Loucy (cell line): ENCODE data around the gene MTO1.
A peak's percentile ranks its signal among the peaks of the same experiment; 100 is the strongest.

Experiments
- H2AFZ ChIP-seq: fragments of 200-600 bp; sonication (generic); 2 replicates; pipeline ENCODE4 v1.6.0; 2016; ENCODE audit warnings: antibody characterized with exemption, mild to moderate bottlenecking, low read length, moderate library complexity
- H3F3A ChIP-seq: fragments of 200-600 bp; 2 replicates; pipeline ENCODE4 v1.6.0; 2016; ENCODE audit warnings: antibody characterized with exemption, low read depth, mild to moderate bottlenecking
- H3K27me3 ChIP-seq: fragments of 200-600 bp; sonication (generic); 2 replicates; pipeline ENCODE4 v1.6.1; 2014; ENCODE audit warnings: low read length, mild to moderate bottlenecking; ENCODE audit not compliant: insufficient read depth, poor library complexity, severe bottlenecking
- H3K36me3 ChIP-seq: fragments of 200-600 bp; sonication (generic); 2 replicates; pipeline ENCODE4 v1.6.1; 2016; ENCODE audit warnings: low read length; ENCODE audit not compliant: insufficient read depth
- H3K4me1 ChIP-seq: fragments of 200-600 bp; sonication (generic); 2 replicates; pipeline ENCODE4 v1.5.1; 2014; ENCODE audit warnings: low read length, mild to moderate bottlenecking; ENCODE audit not compliant: insufficient read depth, poor library complexity, severe bottlenecking
- H3K4me2 ChIP-seq: fragments of 200-600 bp; sonication (generic); 2 replicates; pipeline ENCODE4 v1.6.0; 2014; ENCODE audit warnings: antibody characterized with exemption, low read length, low read depth, mild to moderate bottlenecking; ENCODE audit not compliant: poor library complexity, severe bottlenecking
- H3K4me3 ChIP-seq: fragments of 200-600 bp; sonication (generic); 2 replicates; pipeline ENCODE4 v1.5.1; 2014; ENCODE audit warnings: low read length, mild to moderate bottlenecking, mixed read lengths; ENCODE audit not compliant: poor library complexity, severe bottlenecking
- H3K79me2 ChIP-seq: fragments of 200-600 bp; sonication (generic); 2 replicates; pipeline ENCODE4 v1.6.1; 2014; ENCODE audit warnings: low read length; ENCODE audit not compliant: insufficient read depth
- H3K9ac ChIP-seq: fragments of 200-600 bp; sonication (generic); 2 replicates; pipeline ENCODE4 v1.6.0; 2014; ENCODE audit warnings: mild to moderate bottlenecking, low read depth, low read length, moderate library complexity; ENCODE audit not compliant: poor library complexity, severe bottlenecking
- H3K9me2 ChIP-seq: fragments of 200-600 bp; sonication (generic); replicated peaks from 2 replicates; pipeline ENCODE4 v1.6.1; 2016; ENCODE audit warnings: low read depth, low read length, mixed read lengths
- H3K9me3 ChIP-seq: fragments of 200-600 bp; sonication (generic); 2 replicates; pipeline ENCODE4 v1.6.1; 2014; ENCODE audit warnings: mild to moderate bottlenecking, antibody characterized with exemption, low read length, low read depth; ENCODE audit not compliant: insufficient read depth
- H4K20me1 ChIP-seq: fragments of 200-600 bp; sonication (generic); 2 replicates; pipeline ENCODE4 v1.6.0; 2014; ENCODE audit warnings: antibody characterized with exemption, low read length, mild to moderate bottlenecking; ENCODE audit not compliant: insufficient read depth, poor library complexity, severe bottlenecking
- CTCF ChIP-seq: fragments of 200-600 bp; sonication (generic); conservative IDR thresholded peaks from 2 replicates; pipeline ENCODE4 v1.5.1; 2014; ENCODE audit warnings: mild to moderate bottlenecking, antibody characterized with exemption, low read length
- EZH2phosphoT487 ChIP-seq: fragments of 200-600 bp; IDR thresholded peaks from 2 replicates; pipeline ENCODE4 v1.6.1; 2018; ENCODE audit warnings: antibody characterized with exemption, mild to moderate bottlenecking, moderate library complexity, borderline replicate concordance

The MTO1 gene

GRCh38 chr6:73460056-73460455 lies 1.5 kb upstream of the MTO1 start:
- peak overlapping the region; percentile 68 for H3K4me2 ChIP-seq
- peaks cover 2% of the 10 kb centered on the region for H4K20me1 ChIP-seq
- peaks cover 6% of the 10 kb centered on the region; the same call in 1 of the 2 replicates for H3F3A ChIP-seq
- TF ChIP-seq EZH2phosphoT487 (no peak), CTCF (no peak)
- H3K36me3 ChIP-seq = no peaks in the 10 kb centered on the region
- H3K4me3 ChIP-seq = peak overlapping the region; percentile 99
- peak overlapping the region; percentile 79 for H3K9ac ChIP-seq
- H3K9me3 ChIP-seq = no peaks in the 10 kb centered on the region
- peaks cover 19% of the 10 kb centered on the region for H3K4me1 ChIP-seq
- H3K9me2 ChIP-seq = no peaks in the 10 kb centered on the region
- no peaks in the 10 kb centered on the region for H3K27me3 ChIP-seq
- no peak overlapping the region for H2AFZ ChIP-seq
- H3K79me2 ChIP-seq = peaks cover 37% of the 10 kb centered on the region

- Histone ChIP-seq H4K20me1 (no peaks in the 10 kb centered on the region), H2AFZ (no peak overlapping the region), H3K4me3 (no peak overlapping the region), H3K36me3 (peaks cover 60% of the 10 kb centered on the region), H3K4me2 (no peak overlapping the region), H3K27me3 (no peaks in the 10 kb centered on the region), H3K9me2 (no peaks in the 10 kb centered on the region), H3K79me2 (no peaks in the 10 kb centered on the region), H3K4me1 (no peaks in the 10 kb centered on the region), H3F3A (no peaks in the 10 kb centered on the region; the same call in 1 of the 2 replicates), H3K9me3 (no peaks in the 10 kb centered on the region), H3K9ac (no peak overlapping the region)
- TF ChIP-seq CTCF (no peak), EZH2phosphoT487 (no peak)
Observed at GRCh38 chr6:73471686-73472290, 10.3 kb downstream of the MTO1 start.

GRCh38 chr6:73476723-73477122 lies 15.2 kb downstream of the MTO1 start:
- H3K4me2 ChIP-seq = no peak overlapping the region
- H3F3A ChIP-seq = no peaks in the 10 kb centered on the region; the same call in 1 of the 2 replicates
- no peak overlapping the region for H2AFZ ChIP-seq
- TF ChIP-seq CTCF (no peak), EZH2phosphoT487 (no peak)
- H4K20me1 ChIP-seq = no peaks in the 10 kb centered on the region
- no peaks in the 10 kb centered on the region for H3K27me3 ChIP-seq
- H3K4me1 ChIP-seq = no peaks in the 10 kb centered on the region
- peaks cover 70% of the 10 kb centered on the region; the same call in 1 of the 2 replicates for H3K36me3 ChIP-seq
- no peaks in the 10 kb centered on the region for H3K9me2 ChIP-seq
- no peak overlapping the region for H3K9ac ChIP-seq
- no peak overlapping the region for H3K4me3 ChIP-seq
- H3K79me2 ChIP-seq = no peaks in the 10 kb centered on the region
- no peaks in the 10 kb centered on the region for H3K9me3 ChIP-seq
